ENCODE data around the gene RAB3B. TPM values are rescaled to one million over a fixed set of nuclear protein-coding genes. Genes with fewer than 3 reads are reported as not detected.

RAB3B gene
- total RNA-seq, 1 donor = 77.3 TPM

DNA sequence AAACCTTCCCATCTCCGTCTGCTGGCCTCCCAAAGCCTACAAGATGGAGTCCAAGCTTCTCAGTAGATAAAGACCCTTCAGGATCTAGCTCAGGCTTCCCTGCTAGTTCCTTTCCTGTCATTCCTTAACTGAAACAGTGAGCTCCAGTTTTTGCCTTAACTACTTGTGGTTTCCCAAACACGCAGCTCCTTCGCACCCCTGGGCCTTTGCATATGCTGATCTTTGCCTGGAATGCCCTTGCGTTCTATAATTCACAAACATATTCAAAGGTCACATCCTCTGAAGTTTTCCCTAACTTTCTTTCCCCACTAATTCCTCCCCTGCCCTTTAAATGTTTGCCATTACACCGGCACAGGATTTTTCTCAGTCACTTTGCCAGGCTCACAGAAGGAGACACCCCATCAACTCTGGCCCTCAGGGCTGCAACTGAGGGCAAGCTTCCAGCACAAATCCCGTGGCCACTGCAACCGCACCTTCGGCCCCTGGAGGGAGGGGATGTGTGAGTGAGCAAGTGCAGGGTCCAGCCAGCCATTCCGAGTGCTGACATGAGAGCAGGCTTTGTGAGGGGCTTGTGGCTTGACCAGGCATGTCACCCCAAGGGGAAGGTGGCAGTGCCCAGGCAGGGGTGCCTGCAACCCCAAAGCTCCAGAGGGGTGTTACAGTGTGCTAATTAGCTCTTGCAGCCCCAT lies 41.3 kb downstream of the RAB3B start:
- DNase-seq (ENCODE audit: low read depth) = no peak
- H3K4me3 ChIP-seq (ENCODE audit: low read depth, low read length) = no peak overlapping the region
- no peak for TF ChIP-seq CTCF (IDR thresholded peaks at IDR 0.05; ENCODE audit: insufficient read depth, low read depth, low read length)

- no peak for DNase-seq (ENCODE audit: low read depth)
- no peak overlapping the region for H3K4me3 ChIP-seq (ENCODE audit: low read depth, low read length)
- no peak for TF ChIP-seq CTCF (IDR thresholded peaks at IDR 0.05; ENCODE audit: insufficient read depth, low read depth, low read length)
These were observed 42.0 kb downstream of the RAB3B start for GRCh38 chr1:51948491-51948915.

- H3K4me3 ChIP-seq (ENCODE audit: low read depth, low read length) = no peak overlapping the region
- DNase-seq (ENCODE audit: low read depth) = no peak
- TF ChIP-seq CTCF (IDR thresholded peaks at IDR 0.05; ENCODE audit: insufficient read depth, low read depth, low read length) = no peak
These were observed 44.2 kb downstream of the RAB3B start for GRCh38 chr1:51946300-51946699.

DNA sequence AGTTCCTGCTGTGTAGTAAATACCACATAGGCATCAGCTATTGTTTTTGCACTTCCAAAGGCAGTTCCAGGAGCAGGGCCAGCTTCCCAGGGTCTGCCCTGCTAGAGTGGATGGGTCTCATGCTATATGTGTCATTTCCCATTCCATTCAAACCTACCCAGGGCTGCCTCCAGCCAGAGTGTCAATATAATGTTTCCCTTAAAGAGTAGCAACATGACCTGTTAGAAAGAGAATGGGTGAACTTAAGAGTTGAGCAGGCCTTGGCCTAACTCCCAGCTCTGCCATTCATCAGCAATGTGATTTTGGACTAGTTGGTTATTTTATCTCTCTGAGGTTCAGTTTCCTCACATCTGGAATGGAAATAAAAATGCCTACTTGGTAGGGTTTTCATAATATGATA lies 44.9 kb downstream of the RAB3B start:
- no peak overlapping the region for H3K4me3 ChIP-seq (ENCODE audit: low read depth, low read length)
- DNase-seq (ENCODE audit: low read depth) = no peak
- no peak for TF ChIP-seq CTCF (IDR thresholded peaks at IDR 0.05; ENCODE audit: insufficient read depth, low read depth, low read length)

DNA sequence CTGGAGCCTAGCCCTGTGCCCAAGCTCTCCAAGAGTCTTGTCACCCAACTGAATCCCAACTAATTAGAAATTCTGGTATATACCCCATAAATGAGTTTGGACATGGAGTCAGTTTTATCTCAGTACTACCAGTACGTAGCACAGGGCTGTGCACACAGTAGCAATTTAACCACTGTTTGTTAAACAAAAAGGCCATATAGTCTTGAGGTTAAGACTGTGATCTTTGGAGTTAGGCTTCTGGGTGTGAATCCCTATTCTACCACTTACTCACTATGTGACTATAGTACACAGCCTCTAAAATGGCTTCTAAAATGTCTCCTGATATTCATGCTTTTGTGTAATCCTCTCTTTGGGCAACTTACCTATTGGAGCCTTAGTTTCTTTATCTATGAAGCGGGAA lies 48.2 kb downstream of the RAB3B start:
- DNase-seq (ENCODE audit: low read depth) = no peak
- TF ChIP-seq CTCF (IDR thresholded peaks at IDR 0.05; ENCODE audit: insufficient read depth, low read depth, low read length) = no peak
- H3K4me3 ChIP-seq (ENCODE audit: low read depth, low read length) = no peak overlapping the region

- no peak for DNase-seq (ENCODE audit: low read depth)
- no peak overlapping the region for H3K4me3 ChIP-seq (ENCODE audit: low read depth, low read length)
- TF ChIP-seq CTCF (IDR thresholded peaks at IDR 0.05; ENCODE audit: insufficient read depth, low read depth, low read length) = no peak
These were observed 49.0 kb downstream of the RAB3B start for GRCh38 chr1:51941528-51941927.

DNA sequence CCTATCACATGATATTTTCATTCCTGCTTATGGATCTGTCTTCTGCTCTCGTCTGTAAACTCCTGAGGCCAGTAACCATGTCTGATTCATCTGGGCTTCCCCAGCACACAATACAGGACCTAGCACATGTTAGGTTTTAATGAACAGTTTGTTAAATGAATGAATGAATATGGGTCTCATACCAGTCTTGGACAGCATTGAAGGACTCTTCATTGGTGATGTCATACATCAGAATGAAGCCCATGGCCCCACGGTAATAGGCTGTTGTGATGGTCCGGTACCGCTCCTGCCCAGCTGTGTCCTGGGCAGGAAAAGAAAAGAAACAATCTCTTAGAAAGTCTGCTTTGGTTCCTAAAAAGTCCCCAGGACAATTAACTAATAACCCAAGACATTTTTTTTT lies 53.4 kb downstream of the RAB3B start:
- DNase-seq (ENCODE audit: low read depth) = no peak
- no peak for TF ChIP-seq CTCF (IDR thresholded peaks at IDR 0.05; ENCODE audit: insufficient read depth, low read depth, low read length)
- no peak overlapping the region for H3K4me3 ChIP-seq (ENCODE audit: low read depth, low read length)

All from fibroblast of villous mesenchyme (primary cell).